Kidney (tissue), 14 donors: Measurements from ENCODE around the gene CTAG2. TPM values are rescaled to one million over a fixed set of nuclear protein-coding genes. Genes with fewer than 3 reads are reported as not detected.

ENCODE experiments used
- DNase-seq, 5 donors: peaks; one replicate each; pipeline ENCODE4 v3.0.0-alpha.2; 2013 to 2020
- FAIRE-seq: peaks from 2 replicates; lab custom pipeline; 2012; peaks lifted over from hg19 to GRCh38; lab: Jason Lieb, UNC
- H3K27ac ChIP-seq, 2 donors: one replicate each; pipeline ENCODE4 v1.7.0; 2013; ENCODE audit warnings: low read depth in 2 of 2, low read length in 2 of 2, inconsistent platforms in 1 of 2
- H3K27me3 ChIP-seq: one replicate; pipeline ENCODE4 v1.7.1; 2013; ENCODE audit warnings: low read length, inconsistent platforms; ENCODE audit not compliant: control insufficient read depth, insufficient read depth
- H3K36me3 ChIP-seq, 3 donors: one replicate each; pipeline versions ENCODE4 v1.7.0 to v1.7.1; 2013; ENCODE audit warnings: low read length in 3 of 3, control low read depth in 1 of 3, inconsistent platforms in 1 of 3; ENCODE audit not compliant: insufficient read depth in 3 of 3, control insufficient read depth in 2 of 3
- H3K4me1 ChIP-seq, 3 donors: one replicate each; pipeline versions ENCODE4 v1.7.0 to v1.7.1; 2013; ENCODE audit warnings: low read length in 3 of 3, inconsistent platforms in 1 of 3, low read depth in 1 of 3; ENCODE audit not compliant: control insufficient read depth in 2 of 3, insufficient read depth in 2 of 3
- H3K4me3 ChIP-seq, 3 donors: one replicate each; pipeline versions ENCODE4 v1.7.0 to v1.8.1; 2013; ENCODE audit warnings: low read length in 3 of 3, control low read depth in 1 of 3, inconsistent platforms in 1 of 3
- H3K9ac ChIP-seq, 3 donors: one replicate each; pipeline versions ENCODE4 v1.7.0 to v1.7.1; 2013; ENCODE audit warnings: low read length in 3 of 3, control low read depth in 1 of 3, inconsistent platforms in 1 of 3
- H3K9me3 ChIP-seq, 3 donors: one replicate each; pipeline versions ENCODE4 v1.7.0 to v1.7.1; 2013; ENCODE audit warnings: low read length in 3 of 3, control low read depth in 1 of 3, inconsistent platforms in 1 of 3; ENCODE audit not compliant: control insufficient read depth in 2 of 3, insufficient read depth in 1 of 3
- CTCF ChIP-seq: IDR thresholded peaks from 3 replicates; pipeline ENCODE4 v1.5.1; 2012; ENCODE audit warnings: mild to moderate bottlenecking, moderate library complexity, borderline replicate concordance; ENCODE audit not compliant: insufficient read depth; ENCODE audit errors: extremely low read depth
- intact Hi-C: fragments of 100-400 bp; cut with DNase I; formaldehyde crosslinking; loops from one replicate; pipeline ENCODE4 v1.11.1; 2022
- polyA plus RNA-seq: library from polyadenylated mRNA; stranded (reverse); fragments of 350-450 nt; fragmentation: Illumina TruSeq; extraction: RNeasy Lipid Tissue Mini Kit (QIAGEN cat#74804); gene quantifications from one replicate; pipeline ENCODE4 v1.2.3, GENCODE V29; 2014; ENCODE audit warnings: low read depth, low replicate concordance; ENCODE audit not compliant: insufficient read depth
- total RNA-seq: library from RNA; stranded (reverse); fragmentation: NEBNext Ultra II Directional; extraction: Animal tissue kit (Norgen Biotek cat#: 25700); gene quantifications from one replicate; pipeline ENCODE4 v1.2.1, GENCODE V29; 2021
- donor health status: control.
- donor health status: control.
- donor health status: control.
- donor health status: control.
- donor health status: control.
- donor health status: DM: yes; HTN: yes; CAD: no.
- donor health status: Normal renal cell carcinoma (clear cell type).

CTAG2 gene
- total and polyA plus RNA-seq, 2 donors from 2014 or later = 0.28 TPM; not detected in 1

GRCh38 chrX:154657226-154657805, 3.9 kb upstream of the CTAG2 start:
- Histone ChIP-seq H3K9me3 (no peaks in the 10 kb centered on the region), H3K36me3 (no peaks in the 10 kb centered on the region), H3K9ac (no peak overlapping the region), H3K27me3 (no peaks in the 10 kb centered on the region), H3K4me1 (no peaks in the 10 kb centered on the region), H3K4me3 (no peak overlapping the region), H3K27ac (no peak overlapping the region)
- FAIRE-seq (no peak), DNase-seq (no peak)
- intact Hi-C loops = no loop called here
- no peak for TF ChIP-seq CTCF

- H3K27ac ChIP-seq = no peak overlapping the region
- H3K9ac ChIP-seq = no peak overlapping the region
- H3K4me1 ChIP-seq = no peaks in the 10 kb centered on the region
- FAIRE-seq = no peak
- no peaks in the 10 kb centered on the region for H3K36me3 ChIP-seq
- peak in 1 of 5 donors; percentile 49 for DNase-seq
- H3K4me3 ChIP-seq = no peak overlapping the region
- no peaks in the 10 kb centered on the region for H3K27me3 ChIP-seq
- H3K9me3 ChIP-seq = no peaks in the 10 kb centered on the region
- TF ChIP-seq CTCF = no peak
- intact Hi-C loops = no loop called here
Measured at GRCh38 chrX:154655786-154656185, 2.4 kb upstream of the CTAG2 start.

GRCh38 chrX:154655346-154655745, 2.0 kb upstream of the CTAG2 start:
- Histone ChIP-seq H3K9ac (no peak overlapping the region), H3K9me3 (no peaks in the 10 kb centered on the region), H3K4me3 (no peak overlapping the region), H3K27ac (no peak overlapping the region), H3K27me3 (no peaks in the 10 kb centered on the region), H3K4me1 (no peaks in the 10 kb centered on the region), H3K36me3 (no peaks in the 10 kb centered on the region)
- intact Hi-C loops = no loop called here
- no peak for TF ChIP-seq CTCF
- DNase-seq (peak in 1 of 5 donors; percentile 53), FAIRE-seq (no peak)

GRCh38 chrX:154654925-154655324, 1.5 kb upstream of the CTAG2 start:
- H3K27me3 ChIP-seq = no peaks in the 10 kb centered on the region
- H3K36me3 ChIP-seq = no peaks in the 10 kb centered on the region
- intact Hi-C loops = no loop called here
- no peak for DNase-seq
- no peak overlapping the region for H3K27ac ChIP-seq
- FAIRE-seq = no peak
- no peaks in the 10 kb centered on the region for H3K9me3 ChIP-seq
- no peaks in the 10 kb centered on the region for H3K4me1 ChIP-seq
- no peak overlapping the region for H3K4me3 ChIP-seq
- TF ChIP-seq CTCF = no peak
- no peak overlapping the region for H3K9ac ChIP-seq
